DMS153 treated with DMSO at 0.1 percent for 48 hours (cell line): ENCODE measurements around the gene HIP1.
"Not testable (repeated sequence)": the region's sequence is repeated elsewhere in the genome, so short reads cannot be mapped to it uniquely, and the experiment has no call there.

Experiments
- DNase-seq: peaks from one replicate; lab custom pipeline; 2025; ENCODE audit not compliant: unreplicated experiment; lab: John Stamatoyannopoulos, UW

HIP1 gene

DNA sequence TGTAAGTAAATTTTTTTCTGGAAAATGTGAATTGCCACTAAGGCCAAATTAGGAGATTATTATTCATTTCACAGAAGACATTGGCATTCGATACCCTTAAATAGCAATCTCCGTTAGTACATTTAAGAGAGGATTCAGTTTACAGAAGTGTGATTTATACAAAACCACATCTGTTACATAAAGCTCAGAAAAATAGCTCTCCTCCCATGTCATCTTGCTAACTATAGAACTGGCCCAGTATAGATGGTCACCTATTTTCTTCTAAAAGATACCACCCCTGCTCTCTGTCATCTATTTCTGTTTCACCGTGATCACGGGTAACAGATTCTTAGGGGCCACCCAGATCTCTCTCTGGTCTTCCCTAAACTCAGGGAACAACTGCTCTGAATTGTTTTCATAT is 119.1 kb downstream of the HIP1 start:
- no peak for DNase-seq

DNA sequence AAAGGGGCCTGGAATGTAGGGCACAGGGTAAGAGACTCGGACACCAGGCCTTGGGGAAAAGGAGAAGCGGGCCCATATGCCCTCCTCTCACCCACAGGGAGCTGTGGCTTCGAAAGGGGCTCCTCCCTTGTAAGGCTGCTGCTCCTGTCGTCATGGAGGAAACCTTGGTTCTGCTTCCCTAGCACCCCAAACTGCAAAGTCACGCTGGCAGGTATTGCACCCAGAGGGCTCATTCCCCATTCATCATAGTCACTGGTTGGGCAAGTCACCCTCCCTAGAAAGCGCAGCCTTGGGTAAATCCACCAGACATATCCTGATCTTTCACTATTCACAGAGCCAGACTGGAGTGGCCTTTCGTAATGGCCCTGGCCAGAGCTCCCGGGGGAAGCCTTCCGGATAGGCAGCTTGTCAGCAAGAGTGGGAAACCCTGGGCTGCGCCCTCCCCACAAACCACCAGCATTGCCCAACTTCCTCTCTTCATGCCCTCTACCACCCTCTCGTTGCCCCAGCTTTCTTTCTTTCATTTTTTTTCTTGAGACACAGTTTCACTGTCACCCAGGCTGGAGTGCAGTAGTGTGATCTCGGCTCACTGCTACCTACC is 121.0 kb downstream of the HIP1 start:
- DNase-seq, result no peak

- no peak for DNase-seq
These were observed 122.1 kb downstream of the HIP1 start for GRCh38 chr7:75616421-75617167.

- DNase-seq, result no peak
These were observed 124.3 kb downstream of the HIP1 start for GRCh38 chr7:75614401-75614800.

DNA sequence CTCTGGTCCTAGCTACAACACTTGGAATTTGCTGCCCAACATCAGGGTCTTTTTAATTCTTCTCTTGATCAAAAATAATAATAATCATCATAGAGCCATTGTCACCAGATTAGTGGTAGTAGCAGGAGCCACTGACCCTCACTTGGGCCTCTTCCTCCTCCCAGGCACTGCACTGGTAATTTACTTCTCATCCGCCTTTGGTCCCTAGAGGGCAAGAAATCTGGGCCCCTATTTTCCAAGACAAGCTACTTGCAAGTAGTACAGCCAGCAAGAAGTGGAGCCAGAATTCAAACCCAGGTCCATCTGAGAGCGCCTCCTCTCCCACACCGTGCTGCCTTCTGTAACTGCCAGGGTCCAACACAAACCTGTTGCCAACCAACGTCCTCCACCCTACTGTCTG is 125.4 kb downstream of the HIP1 start:
- no peak for DNase-seq

GRCh38 chr7:75611557-75612178 is 127.1 kb downstream of the HIP1 start:
- DNase-seq, result no peak

DNA sequence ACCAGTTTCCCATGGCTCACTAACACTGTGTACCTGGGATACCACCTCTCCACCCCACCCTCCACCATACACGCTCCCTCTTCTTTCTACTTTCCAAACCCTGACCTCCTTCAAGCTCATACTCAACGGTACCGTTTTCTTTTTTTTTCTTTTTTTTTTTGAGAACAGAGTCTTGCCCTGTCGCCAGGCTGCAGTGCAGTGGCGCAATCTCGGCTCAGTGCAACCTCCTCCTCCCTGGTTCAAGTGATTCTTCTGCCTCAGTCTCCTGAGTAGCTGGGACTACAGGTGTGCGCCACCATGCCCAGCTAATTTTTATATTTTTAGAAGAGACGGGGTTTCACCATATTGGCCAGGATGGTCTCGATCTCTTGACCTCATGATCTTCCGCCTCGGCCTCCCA is 129.3 kb downstream of the HIP1 start:
- not testable (repeated sequence) for DNase-seq

GRCh38 chr7:75608451-75609122 is 130.2 kb downstream of the HIP1 start:
- no peak for DNase-seq

- no peak for DNase-seq
These were observed 134.3 kb downstream of the HIP1 start for GRCh38 chr7:75604408-75604807.

GRCh38 chr7:75602831-75603230 is 135.9 kb downstream of the HIP1 start:
- not testable (repeated sequence) for DNase-seq

DNA sequence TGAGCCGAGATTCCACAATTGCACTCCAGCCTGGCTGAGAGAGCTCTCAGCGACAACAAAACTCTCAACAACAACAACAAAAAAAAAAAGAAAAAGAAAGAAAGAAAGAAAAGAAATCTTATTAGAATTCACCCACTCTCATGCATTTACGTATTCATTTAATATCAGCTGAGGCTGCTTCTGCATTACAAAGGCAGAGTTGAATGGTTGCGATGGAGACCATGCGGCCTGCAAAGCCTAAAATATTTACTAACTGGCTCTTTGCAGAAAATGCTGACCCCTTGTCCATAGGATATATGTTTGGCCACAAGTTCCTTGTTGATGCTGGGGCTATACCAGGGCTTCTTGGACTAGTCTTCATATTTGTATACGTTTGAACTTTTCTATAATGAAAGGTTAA is 137.2 kb downstream of the HIP1 start:
- no peak for DNase-seq

GRCh38 chr7:75600748-75601147 is 138.0 kb downstream of the HIP1 start:
- not testable (repeated sequence) for DNase-seq

- DNase-seq, result peak; percentile 81
These were observed 139.4 kb downstream of the HIP1 start for GRCh38 chr7:75599244-75599781.

- no peak for DNase-seq
These were observed 141.8 kb downstream of the HIP1 start for GRCh38 chr7:75596727-75597614.

GRCh38 chr7:75595766-75596165 is 143.0 kb downstream of the HIP1 start:
- DNase-seq, result no peak

GRCh38 chr7:75593500-75594184 is 145.1 kb downstream of the HIP1 start:
- not testable (repeated sequence) for DNase-seq

- DNase-seq, result no peak
These were observed 147.1 kb downstream of the HIP1 start for GRCh38 chr7:75591467-75592255.

DNA sequence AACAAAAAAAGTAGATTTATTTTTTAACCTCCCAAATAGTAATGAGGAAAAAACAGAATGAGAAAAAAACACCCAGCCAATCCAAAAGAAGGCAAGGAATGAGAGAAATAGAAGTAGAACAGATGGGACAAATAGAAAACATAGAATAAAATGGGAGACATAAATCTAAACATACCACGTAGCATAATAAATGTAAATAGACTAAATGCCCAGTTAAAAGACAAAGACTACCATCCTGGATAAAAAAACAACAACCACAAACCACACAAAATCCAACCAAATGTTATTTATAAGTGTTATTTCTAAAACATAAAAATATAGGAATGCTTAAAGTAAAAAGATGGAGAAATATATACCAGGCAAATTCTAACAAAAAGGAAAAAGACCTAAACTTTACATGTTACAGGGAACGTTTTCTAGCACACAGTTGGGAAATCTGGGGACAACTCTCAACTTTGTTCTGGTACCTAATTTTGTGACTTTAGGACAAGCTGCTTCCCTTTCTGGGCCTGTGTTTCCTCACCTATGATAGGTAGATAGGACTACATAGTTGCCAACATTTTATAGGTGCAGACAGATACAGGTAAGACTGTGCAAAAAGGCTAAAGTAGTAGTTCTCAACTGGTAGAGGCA is 148.3 kb downstream of the HIP1 start:
- DNase-seq, result no peak

DNA sequence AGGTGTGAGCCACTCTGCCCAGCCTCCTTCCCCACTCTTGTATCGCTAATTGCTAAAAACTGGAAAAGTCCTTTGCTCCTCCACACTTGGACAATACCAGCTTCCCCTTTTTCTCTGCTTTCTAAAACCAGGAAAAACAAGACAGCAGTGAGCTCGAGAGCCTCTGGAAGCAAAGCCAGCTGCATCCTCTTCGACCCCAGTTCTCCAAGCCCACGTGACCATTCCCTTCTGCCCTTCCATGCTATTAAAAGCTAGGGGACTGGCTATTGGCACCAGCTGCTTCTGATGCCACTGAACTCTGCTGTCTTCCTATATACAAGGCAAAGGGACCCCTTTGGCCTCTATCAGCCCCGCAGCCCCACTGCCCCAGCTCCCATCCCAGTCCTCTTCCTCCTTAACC is 154.4 kb downstream of the HIP1 start:
- DNase-seq, result no peak
